ENCODE measurements around the gene PCDHA6.
"Not testable (repeated sequence)": the region's sequence is repeated elsewhere in the genome, so short reads cannot be mapped to it uniquely, and the experiment has no call there.

Gene PCDHA6

DNA sequence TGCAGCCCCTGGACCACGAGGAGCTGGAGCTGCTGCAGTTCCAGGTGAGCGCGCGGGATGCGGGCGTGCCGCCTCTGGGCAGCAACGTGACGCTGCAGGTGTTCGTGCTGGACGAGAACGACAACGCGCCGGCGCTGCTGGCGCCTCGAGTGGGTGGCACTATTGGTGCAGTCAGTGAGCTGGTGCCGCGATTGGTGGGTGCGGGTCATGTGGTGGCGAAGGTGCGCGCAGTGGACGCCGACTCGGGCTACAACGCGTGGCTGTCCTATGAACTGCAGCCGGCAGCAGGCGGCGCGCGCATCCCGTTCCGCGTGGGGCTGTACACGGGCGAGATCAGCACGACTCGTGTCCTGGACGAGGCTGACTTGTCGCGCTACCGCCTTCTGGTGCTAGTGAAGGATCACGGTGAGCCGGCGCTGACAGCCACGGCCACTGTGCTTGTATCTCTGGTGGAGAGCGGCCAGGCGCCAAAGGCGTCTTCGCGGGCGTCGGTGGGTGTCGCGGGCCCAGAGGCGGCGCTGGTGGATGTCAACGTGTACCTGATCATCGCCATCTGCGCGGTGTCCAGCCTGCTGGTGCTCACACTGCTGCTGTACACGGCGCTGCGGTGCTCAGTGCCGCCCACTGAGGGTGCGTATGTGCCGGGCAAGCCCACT is 39.8 kb upstream of the PCDHA6 start:
- H2BK120ac ChIP-seq (ENCODE audit: insufficient read depth, low read length, poor library complexity); H3K23ac ChIP-seq (ENCODE audit: low read length); H3K36me3 ChIP-seq (ENCODE audit: control insufficient read depth in 1 of 2, insufficient read depth in 2 of 2, low read length in 2 of 2); H3K4me2 ChIP-seq (ENCODE audit: low read length); H3K4me1 ChIP-seq (ENCODE audit: control insufficient read depth in 1 of 2, insufficient read depth in 2 of 2, low read length in 2 of 2); H3K14ac ChIP-seq (ENCODE audit: low read length); H3K27me3 ChIP-seq (ENCODE audit: insufficient read depth, low read length); H2BK5ac ChIP-seq (ENCODE audit: low read depth, low read length, poor library complexity); H2AK5ac ChIP-seq (ENCODE audit: low read length); DNase-seq; H3K4me3 ChIP-seq (ENCODE audit: low read depth, low read length); H3K79me2 ChIP-seq (ENCODE audit: control insufficient read depth, insufficient read depth, low read length, poor library complexity); H4K91ac ChIP-seq (ENCODE audit: low read depth, low read length); H3K4ac ChIP-seq (ENCODE audit: low read depth, low read length); H3K27ac ChIP-seq (ENCODE audit: low read depth, low read length); H4K8ac ChIP-seq (ENCODE audit: low read depth, low read length); H3K18ac ChIP-seq (ENCODE audit: low read length); H2BK12ac ChIP-seq (ENCODE audit: low read length); H3K9ac ChIP-seq (ENCODE audit: low read length); H4K12ac ChIP-seq (ENCODE audit: low read depth, low read length); H3K79me1 ChIP-seq (ENCODE audit: low read length); H2AFZ ChIP-seq (ENCODE audit: insufficient read depth, low read length, poor library complexity): not testable (repeated sequence)
- no CpG with 5 or more reads among the region's 70 CpGs for WGBS (ENCODE audit: extremely low coverage, insufficient coverage, insufficient read length)
- H3K9me3 ChIP-seq (ENCODE audit: insufficient read depth, low read depth, low read length) = peaks cover 23% of the 10 kb centered on the region

DNA sequence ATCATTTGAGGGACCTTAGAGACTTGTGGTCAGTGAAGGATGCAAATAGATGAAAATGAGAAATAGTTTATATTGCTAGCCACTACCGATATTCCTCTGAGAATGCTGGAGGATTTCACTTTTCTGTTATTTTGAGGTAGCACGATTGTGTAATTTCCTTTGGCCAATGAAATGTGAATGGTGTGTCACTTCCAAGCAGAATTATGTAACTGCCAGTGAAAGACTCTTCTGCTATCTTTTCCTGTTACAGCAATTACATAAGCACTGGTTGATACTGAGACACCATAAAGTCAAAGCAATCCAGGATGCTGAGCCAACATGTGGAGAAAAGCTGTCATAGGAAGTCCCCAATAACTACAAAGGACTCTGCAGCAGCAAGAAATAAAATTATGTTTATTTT is 36.7 kb upstream of the PCDHA6 start:
- Histone ChIP-seq H3K27ac (ENCODE audit: low read depth, low read length) (no peak overlapping the region), H3K4me3 (ENCODE audit: low read depth, low read length) (no peak overlapping the region), H3K4ac (ENCODE audit: low read depth, low read length) (no peak overlapping the region), H3K79me2 (ENCODE audit: control insufficient read depth, insufficient read depth, low read length, poor library complexity) (no peaks in the 10 kb centered on the region), H3K9ac (ENCODE audit: low read length) (no peak overlapping the region), H3K9me3 (ENCODE audit: insufficient read depth, low read depth, low read length) (peaks cover 26% of the 10 kb centered on the region), H4K8ac (ENCODE audit: low read depth, low read length) (no peak overlapping the region), H3K4me1 (ENCODE audit: control insufficient read depth in 1 of 2, insufficient read depth in 2 of 2, low read length in 2 of 2) (no peaks in the 10 kb centered on the region), H2AFZ (ENCODE audit: insufficient read depth, low read length, poor library complexity) (no peak overlapping the region), H3K14ac (ENCODE audit: low read length) (no peak overlapping the region), H3K79me1 (ENCODE audit: low read length) (no peaks in the 10 kb centered on the region), H3K23ac (ENCODE audit: low read length) (no peak overlapping the region), H4K91ac (ENCODE audit: low read depth, low read length) (no peak overlapping the region), H3K27me3 (ENCODE audit: insufficient read depth, low read length) (no peaks in the 10 kb centered on the region), H2BK5ac (ENCODE audit: low read depth, low read length, poor library complexity) (no peak overlapping the region), H3K18ac (ENCODE audit: low read length) (no peak overlapping the region), H3K36me3 (ENCODE audit: control insufficient read depth in 1 of 2, insufficient read depth in 2 of 2, low read length in 2 of 2) (no peaks in the 10 kb centered on the region), H2BK12ac (ENCODE audit: low read length) (no peak overlapping the region), H2BK120ac (ENCODE audit: insufficient read depth, low read length, poor library complexity) (no peak overlapping the region), H4K12ac (ENCODE audit: low read depth, low read length) (no peak overlapping the region), H3K4me2 (ENCODE audit: low read length) (no peak overlapping the region), H2AK5ac (ENCODE audit: low read length) (no peak overlapping the region)
- WGBS (ENCODE audit: extremely low coverage, insufficient coverage, insufficient read length) = no CpG with 5 or more reads among the region's 2 CpGs
- DNase-seq = no peak

DNA sequence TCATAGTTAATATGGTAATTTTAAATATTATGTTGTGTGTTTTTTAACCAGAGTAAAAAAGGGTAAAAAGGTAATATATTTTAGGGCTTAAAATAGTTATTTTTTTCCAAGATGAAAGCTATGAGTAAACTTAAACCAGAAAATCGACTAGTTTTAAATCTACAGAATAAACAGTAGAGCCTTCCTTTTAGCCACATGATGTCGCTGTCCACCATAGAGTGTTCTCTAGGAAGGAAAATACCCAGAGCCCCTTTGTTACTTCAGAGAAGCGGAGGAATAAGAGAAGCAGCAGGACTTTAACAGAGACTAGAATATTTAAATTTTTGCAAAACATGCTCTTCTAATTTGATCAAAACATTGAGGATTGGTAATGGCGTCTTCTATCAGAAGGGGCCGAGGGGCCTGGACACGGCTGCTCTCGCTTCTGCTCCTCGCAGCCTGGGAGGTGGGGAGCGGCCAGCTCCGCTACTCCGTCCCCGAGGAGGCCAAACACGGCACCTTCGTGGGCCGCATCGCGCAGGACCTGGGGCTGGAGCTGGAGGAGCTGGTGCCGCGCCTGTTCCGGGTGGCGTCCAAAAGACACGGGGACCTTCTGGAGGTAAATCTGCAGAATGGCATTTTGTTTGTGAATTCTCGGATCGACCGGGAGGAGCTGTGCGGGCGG is 33.0 kb upstream of the PCDHA6 start, which contains the start of gene PCDHA2:
TSS of gene PCDHA2 (plus strand) at position 258 of the 664 bp plus-strand sequence.
- Histone ChIP-seq H4K91ac (ENCODE audit: low read depth, low read length) (no peak within 1 kb of the TSS), H3K27me3 (ENCODE audit: insufficient read depth, low read length) (no peaks in the 10 kb centered on the region), H3K9me3 (ENCODE audit: insufficient read depth, low read depth, low read length) (peaks cover 14% of the 10 kb centered on the region), H3K79me2 (ENCODE audit: control insufficient read depth, insufficient read depth, low read length, poor library complexity) (no peaks in the 10 kb centered on the region), H2AFZ (ENCODE audit: insufficient read depth, low read length, poor library complexity) (peak within 1 kb of the TSS; percentile 54), H4K8ac (ENCODE audit: low read depth, low read length) (no peak within 1 kb of the TSS), H3K9ac (ENCODE audit: low read length) (no peak within 1 kb of the TSS), H3K4ac (ENCODE audit: low read depth, low read length) (no peak within 1 kb of the TSS), H3K23ac (ENCODE audit: low read length) (no peak within 1 kb of the TSS), H2BK5ac (ENCODE audit: low read depth, low read length, poor library complexity) (no peak within 1 kb of the TSS), H3K14ac (ENCODE audit: low read length) (no peak within 1 kb of the TSS), H3K4me3 (ENCODE audit: low read depth, low read length) (peak within 1 kb of the TSS; percentile 61), H3K36me3 (ENCODE audit: control insufficient read depth in 1 of 2, insufficient read depth in 2 of 2, low read length in 2 of 2) (peaks cover 2 to 4% of the 10 kb centered on the region in 2 experiments), H2AK5ac (ENCODE audit: low read length) (no peak within 1 kb of the TSS), H4K12ac (ENCODE audit: low read depth, low read length) (no peak within 1 kb of the TSS), H3K4me2 (ENCODE audit: low read length) (peak within 1 kb of the TSS; percentile 47), H3K27ac (ENCODE audit: low read depth, low read length) (no peak within 1 kb of the TSS), H2BK12ac (ENCODE audit: low read length) (no peak within 1 kb of the TSS), H3K79me1 (ENCODE audit: low read length) (no peaks in the 10 kb centered on the region), H3K4me1 (ENCODE audit: control insufficient read depth in 1 of 2, insufficient read depth in 2 of 2, low read length in 2 of 2) (no peaks in the 10 kb centered on the region), H2BK120ac (ENCODE audit: insufficient read depth, low read length, poor library complexity) (no peak within 1 kb of the TSS), H3K18ac (ENCODE audit: low read length) (no peak within 1 kb of the TSS)
- DNase-seq = no peak
- no CpG with 5 or more reads among the region's 27 CpGs for WGBS (ENCODE audit: extremely low coverage, insufficient coverage, insufficient read length)

DNA sequence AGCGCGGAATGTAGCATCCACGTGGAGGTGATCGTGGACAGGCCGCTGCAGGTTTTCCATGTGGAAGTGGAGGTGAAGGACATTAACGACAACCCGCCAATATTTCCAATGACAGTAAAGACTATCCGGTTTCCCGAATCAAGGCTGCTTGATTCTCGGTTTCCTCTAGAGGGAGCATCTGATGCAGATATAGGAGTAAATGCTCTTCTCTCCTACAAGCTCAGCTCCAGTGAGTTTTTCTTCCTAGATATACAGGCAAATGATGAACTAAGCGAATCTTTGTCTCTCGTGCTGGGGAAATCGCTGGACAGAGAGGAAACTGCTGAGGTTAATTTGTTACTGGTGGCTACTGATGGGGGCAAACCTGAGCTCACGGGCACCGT is 32.5 kb upstream of the PCDHA6 start:
- peaks cover 14% of the 10 kb centered on the region for H3K9me3 ChIP-seq (ENCODE audit: insufficient read depth, low read depth, low read length)
- H3K79me2 ChIP-seq (ENCODE audit: control insufficient read depth, insufficient read depth, low read length, poor library complexity) = no peaks in the 10 kb centered on the region
- no peak overlapping the region for H3K27ac ChIP-seq (ENCODE audit: low read depth, low read length)
- no peak overlapping the region for H3K14ac ChIP-seq (ENCODE audit: low read length)
- no peak overlapping the region for H3K9ac ChIP-seq (ENCODE audit: low read length)
- peaks cover 2 to 4% of the 10 kb centered on the region in 2 experiments for H3K36me3 ChIP-seq (ENCODE audit: control insufficient read depth in 1 of 2, insufficient read depth in 2 of 2, low read length in 2 of 2)
- DNase-seq = no peak
- H2BK12ac ChIP-seq (ENCODE audit: low read length) = no peak overlapping the region
- no peak overlapping the region for H3K4ac ChIP-seq (ENCODE audit: low read depth, low read length)
- peak overlapping the region; percentile 61 for H3K4me3 ChIP-seq (ENCODE audit: low read depth, low read length)
- H3K4me2 ChIP-seq (ENCODE audit: low read length) = peak overlapping the region; percentile 47
- H3K18ac ChIP-seq (ENCODE audit: low read length) = no peak overlapping the region
- H4K91ac ChIP-seq (ENCODE audit: low read depth, low read length) = no peak overlapping the region
- H3K4me1 ChIP-seq (ENCODE audit: control insufficient read depth in 1 of 2, insufficient read depth in 2 of 2, low read length in 2 of 2) = no peaks in the 10 kb centered on the region
- peak overlapping the region; percentile 54 for H2AFZ ChIP-seq (ENCODE audit: insufficient read depth, low read length, poor library complexity)
- no CpG with 5 or more reads among the region's 15 CpGs for WGBS (ENCODE audit: extremely low coverage, insufficient coverage, insufficient read length)
- no peak overlapping the region for H2AK5ac ChIP-seq (ENCODE audit: low read length)
- no peak overlapping the region for H4K8ac ChIP-seq (ENCODE audit: low read depth, low read length)
- no peak overlapping the region for H2BK5ac ChIP-seq (ENCODE audit: low read depth, low read length, poor library complexity)
- no peak overlapping the region for H2BK120ac ChIP-seq (ENCODE audit: insufficient read depth, low read length, poor library complexity)
- no peak overlapping the region for H4K12ac ChIP-seq (ENCODE audit: low read depth, low read length)
- no peaks in the 10 kb centered on the region for H3K27me3 ChIP-seq (ENCODE audit: insufficient read depth, low read length)
- no peaks in the 10 kb centered on the region for H3K79me1 ChIP-seq (ENCODE audit: low read length)
- H3K23ac ChIP-seq (ENCODE audit: low read length) = no peak overlapping the region
